GM12864 (cell line): ENCODE results near the gene VSNL1.

ENCODE experiments used
- DNase-seq: peaks from one replicate; pipeline ENCODE4 v3.0.0-alpha.2; 2011; ENCODE audit warnings: low read depth
- H3K4me3 ChIP-seq: 2 replicates; pipeline ENCODE4 v1.5.1; 2011; ENCODE audit warnings: mild to moderate bottlenecking, low read depth, low read length, control low read depth
- CTCF ChIP-seq: IDR thresholded peaks from 2 replicates; pipeline ENCODE4 v1.5.1; 2011; ENCODE audit warnings: low read depth, mild to moderate bottlenecking, moderate library complexity, low read length, control low read depth, inconsistent platforms; ENCODE audit errors: missing control alignments

VSNL1 gene

DNA sequence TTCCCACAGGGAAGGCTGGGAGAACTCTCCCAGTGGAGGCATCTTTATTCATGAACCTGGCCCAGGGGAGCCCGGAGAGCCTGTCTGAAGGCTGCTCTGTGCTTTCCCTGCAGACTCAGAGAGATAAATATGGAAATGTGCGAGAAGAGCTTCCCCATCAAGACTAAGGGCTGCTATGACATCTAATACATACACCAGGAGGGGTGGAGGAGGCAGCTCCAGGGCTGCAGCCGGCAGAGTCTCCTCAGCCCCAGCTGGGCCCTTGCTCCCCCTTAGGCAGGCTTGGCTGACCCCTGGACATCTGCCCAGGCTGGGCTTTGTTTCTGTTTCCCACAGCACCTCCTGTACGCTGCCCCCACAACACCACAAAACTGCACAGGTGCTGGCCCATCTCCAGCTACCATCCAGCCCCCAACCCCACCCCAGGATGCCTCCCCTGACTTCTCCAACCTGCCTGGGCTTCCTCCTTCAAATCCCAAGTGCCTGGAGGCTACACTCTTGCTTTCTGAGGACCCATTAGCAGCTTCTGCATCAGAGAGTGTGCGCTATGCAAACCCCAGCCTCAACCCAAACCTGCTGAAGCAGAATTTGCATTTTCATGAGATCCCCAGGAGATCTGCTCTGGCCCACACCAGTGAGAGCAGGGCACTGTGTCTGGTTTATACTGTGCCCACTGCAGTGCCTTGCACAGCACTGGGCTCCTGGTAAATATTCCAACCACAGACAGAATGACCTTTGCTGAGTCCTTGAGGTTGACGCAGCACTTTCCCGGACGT, 96.8 kb downstream of the VSNL1 start:
- no peak for DNase-seq
- no peak for TF ChIP-seq CTCF
- no peak overlapping the region for H3K4me3 ChIP-seq

- H3K4me3 ChIP-seq: no peak overlapping the region
- TF ChIP-seq CTCF: no peak
- no peak for DNase-seq
Observed at GRCh38 chr2:17638196-17638743, 97.8 kb downstream of the VSNL1 start.

- no peak for TF ChIP-seq CTCF
- DNase-seq: no peak
- no peak overlapping the region for H3K4me3 ChIP-seq
Observed at GRCh38 chr2:17640406-17640805, 99.9 kb downstream of the VSNL1 start.

GRCh38 chr2:17643031-17643615, 102.6 kb downstream of the VSNL1 start:
- DNase-seq: no peak
- no peak for TF ChIP-seq CTCF
- H3K4me3 ChIP-seq: no peak overlapping the region

GRCh38 chr2:17644997-17645720, 104.7 kb downstream of the VSNL1 start:
- no peak for TF ChIP-seq CTCF
- no peak overlapping the region for H3K4me3 ChIP-seq
- DNase-seq: no peak

DNA sequence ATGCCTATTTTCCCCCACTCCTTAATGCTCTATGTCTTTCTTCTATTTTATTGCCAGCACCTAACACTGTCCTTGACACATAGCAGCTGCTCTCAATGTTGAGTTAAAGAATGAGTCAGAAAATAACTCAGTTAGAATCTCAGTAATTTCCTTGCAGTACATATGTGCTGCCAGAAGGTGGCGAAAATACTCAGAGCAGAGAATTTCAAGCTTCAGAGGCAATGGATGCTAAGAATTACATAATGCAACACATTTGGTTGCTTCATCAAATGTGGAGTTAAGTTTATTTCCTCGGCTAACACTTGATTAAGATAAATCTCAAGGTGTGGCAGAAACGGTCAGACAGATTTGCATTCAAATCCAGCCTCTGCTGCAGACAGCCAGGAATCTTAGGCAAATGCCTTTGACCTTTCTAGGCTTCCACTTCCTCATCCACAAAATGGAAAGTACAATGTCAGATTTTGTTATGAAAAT, 105.6 kb downstream of the VSNL1 start:
- H3K4me3 ChIP-seq: no peak overlapping the region
- peak; percentile 73 for TF ChIP-seq CTCF
- peak; percentile 33 for DNase-seq
